Inferior parietal cortex (tissue), 1 donor: ENCODE data around the gene ATRN.
A peak's percentile ranks its signal among the peaks of the same experiment; 100 is the strongest.

Experiments
- DNase-seq: peaks from one replicate; pipeline ENCODE4 v3.0.0-alpha.2; 2016; ENCODE audit errors: extremely low spot score

The ATRN gene

GRCh38 chr20:3658019-3658715, 187.3 kb downstream of the ATRN start:
- DNase-seq: no peak

GRCh38 chr20:3658716-3659491, 188.1 kb downstream of the ATRN start:
- DNase-seq: peak; percentile 15

- no peak for DNase-seq
Observed at GRCh38 chr20:3659492-3660261, 188.9 kb downstream of the ATRN start.

GRCh38 chr20:3660262-3661059, 189.6 kb downstream of the ATRN start:
- DNase-seq: no peak

GRCh38 chr20:3661060-3661813, 190.4 kb downstream of the ATRN start:
- DNase-seq: no peak

GRCh38 chr20:3661814-3662665, 191.2 kb downstream of the ATRN start:
- no peak for DNase-seq

GRCh38 chr20:3663031-3663701, 192.3 kb downstream of the ATRN start, which contains the start of gene GFRA4:
Gene GFRA4 (minus strand): TSS chr20:3663399. CDS start chr20:3663399, 0 bp downstream.
- no peak for DNase-seq

GRCh38 chr20:3663858-3664257, 193.0 kb downstream of the ATRN start:
- no peak for DNase-seq

- DNase-seq: no peak
Observed at GRCh38 chr20:3667434-3668037, 196.7 kb downstream of the ATRN start.

GRCh38 chr20:3669710-3670367, 199.0 kb downstream of the ATRN start:
- no peak for DNase-seq

GRCh38 chr20:3670511-3670910, 199.7 kb downstream of the ATRN start:
- DNase-seq: no peak

GRCh38 chr20:3670945-3671344, 200.1 kb downstream of the ATRN start:
- no peak for DNase-seq

GRCh38 chr20:3671986-3672546, 201.2 kb downstream of the ATRN start:
- no peak for DNase-seq

- DNase-seq: no peak
Observed at GRCh38 chr20:3672547-3673171, 201.8 kb downstream of the ATRN start.

GRCh38 chr20:3673221-3674070, 202.6 kb downstream of the ATRN start:
- DNase-seq: no peak

GRCh38 chr20:3674447-3674846, 203.6 kb downstream of the ATRN start:
- no peak for DNase-seq
